Measurements from ENCODE around the gene OVAAL.

DNA sequence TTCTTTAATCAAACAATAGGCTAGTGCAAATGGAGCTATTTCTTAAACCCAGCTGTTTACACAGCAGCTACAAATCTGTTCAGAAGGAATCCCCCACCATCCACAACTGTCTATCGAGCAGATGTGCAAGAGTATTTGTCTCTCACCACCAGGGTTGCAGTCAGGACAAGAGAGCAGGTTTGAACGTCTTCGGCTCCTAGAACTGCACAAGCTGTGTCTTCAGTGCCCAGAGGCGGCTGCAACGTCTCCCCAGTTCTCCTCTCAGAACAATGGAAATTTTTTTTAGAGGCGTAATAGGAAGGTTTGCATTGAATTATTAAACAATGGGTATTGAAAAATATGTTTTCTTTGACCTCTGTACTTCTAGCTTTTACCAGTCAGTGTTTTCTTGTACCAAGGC, 7.3 kb downstream of the OVAAL start:
- TF ChIP-seq CTCF (conservative IDR thresholded peaks at IDR 0.05): no peak
- no peak for TF ChIP-seq ZFX (IDR thresholded peaks at IDR 0.05)
